K562 (cell line): ENCODE data around the gene PLA2G3. TPM values are rescaled to one million over a fixed set of nuclear protein-coding genes. Genes with fewer than 3 reads are reported as not detected.

Experiments used
- CBFB ChIP-seq: sonication (generic); formaldehyde crosslinking; IDR thresholded peaks from 2 replicates; pipeline ENCODE4 v1.4.0; 2020; ENCODE audit warnings: mild to moderate bottlenecking, missing genetic modification reagents
- CSDE1 ChIP-seq, 2 experiments: fragments of 450-650 bp; IDR thresholded peaks; 2 replicates each; pipeline ENCODE4 v1.6.1; 2016; ENCODE audit warnings: mild to moderate bottlenecking in 1 of 2
- EHMT2 ChIP-seq: fragments of 450-650 bp; IDR thresholded peaks from 2 replicates; pipeline ENCODE4 v1.6.1; 2018; ENCODE audit warnings: antibody characterized with exemption
- FOXM1 ChIP-seq, 2 experiments: fragments of 450-650 bp in 1 of 2; sonication (generic) in 1 of 2; formaldehyde crosslinking in 1 of 2; IDR thresholded peaks; 2 replicates each; pipeline versions ENCODE4 v1.6.1 to v1.9.0; 2017 to 2022; ENCODE audit warnings: low read depth in 2 of 2, mild to moderate bottlenecking in 2 of 2, missing genetic modification reagents in 1 of 2, moderate library complexity in 1 of 2
- KAT2B ChIP-seq: IDR thresholded peaks from one replicate; pipeline ENCODE4 v1.6.1; 2012; ENCODE audit warnings: low read depth, mild to moderate bottlenecking, control low read depth, inconsistent platforms, low read length, moderate library complexity
- KLF1 ChIP-seq: fragments of 450-650 bp; IDR thresholded peaks from 2 replicates; pipeline ENCODE4 v1.6.1; 2016; ENCODE audit warnings: missing genetic modification characterization, missing compliant biosample characterization
- LEF1 ChIP-seq: fragments of 450-650 bp; IDR thresholded peaks from 2 replicates; pipeline ENCODE4 v1.6.1; 2016; ENCODE audit warnings: mild to moderate bottlenecking
- MEF2D ChIP-seq: conservative IDR thresholded peaks from 2 replicates; pipeline ENCODE4 v1.6.1; 2016; ENCODE audit warnings: low read depth, missing genetic modification characterization, missing compliant biosample characterization
- MTA3 ChIP-seq: fragments of 450-650 bp; formaldehyde crosslinking; IDR thresholded peaks from 2 replicates; pipeline ENCODE4 v1.6.1; 2017; ENCODE audit warnings: mild to moderate bottlenecking, borderline replicate concordance
- NBN ChIP-seq: fragments of 450-650 bp; IDR thresholded peaks from 2 replicates; pipeline ENCODE4 v1.6.1; 2016; ENCODE audit warnings: low read depth, mild to moderate bottlenecking
- NCOA6 ChIP-seq: fragments of 450-650 bp; IDR thresholded peaks from 2 replicates; pipeline ENCODE4 v1.6.1; 2017; ENCODE audit warnings: mild to moderate bottlenecking
- RBM17 ChIP-seq: fragments of 200-400 bp; formaldehyde crosslinking; IDR thresholded peaks from 2 replicates; pipeline ENCODE4 v1.6.1; 2017; ENCODE audit warnings: low read depth, mild to moderate bottlenecking, low read length, borderline replicate concordance
- RCOR1 ChIP-seq, 2 experiments: IDR thresholded peaks; 2 replicates each; pipeline ENCODE4 v1.6.1; 2012; ENCODE audit warnings: low read depth in 2 of 2, low read length in 2 of 2, borderline replicate concordance in 1 of 2, improper control_type of control experiment in 1 of 2
- RNF2 ChIP-seq: sonication (generic); IDR thresholded peaks from 2 replicates; pipeline ENCODE4 v1.6.1; 2016
- SMAD3 ChIP-seq: fragments of 450-650 bp; formaldehyde crosslinking; conservative IDR thresholded peaks from 2 replicates; pipeline ENCODE4 v1.4.0; 2020; ENCODE audit warnings: mild to moderate bottlenecking
- SNIP1 ChIP-seq: fragments of 450-650 bp; IDR thresholded peaks from 2 replicates; pipeline ENCODE4 v1.7.1; 2017; ENCODE audit warnings: low read depth, mild to moderate bottlenecking
- SP2 ChIP-seq: IDR thresholded peaks from 2 replicates; pipeline ENCODE4 v1.6.1; 2011; ENCODE audit warnings: mild to moderate bottlenecking, low read depth, low read length, moderate library complexity; ENCODE audit not compliant: poor library complexity, severe bottlenecking; ENCODE audit errors: extremely low read depth
- ZNF12 ChIP-seq: sonication (generic); formaldehyde crosslinking; IDR thresholded peaks from 2 replicates; pipeline ENCODE4 v1.4.0; 2020; ENCODE audit warnings: mild to moderate bottlenecking, missing genetic modification reagents
- ZNF212 ChIP-seq: fragments of 450-650 bp; formaldehyde crosslinking; IDR thresholded peaks from 2 replicates; pipeline ENCODE4 v1.4.0; 2020; ENCODE audit warnings: mild to moderate bottlenecking
- ZNF57 ChIP-seq: fragments of 450-650 bp; formaldehyde crosslinking; IDR thresholded peaks from 2 replicates; pipeline ENCODE4 v1.4.0; 2020; ENCODE audit warnings: mild to moderate bottlenecking, moderate library complexity
- ZNF766 ChIP-seq: fragments of 200-800 bp; sonication (Bioruptor generic); conservative IDR thresholded peaks from 2 replicates; pipeline ENCODE4 v1.6.1; 2016; ENCODE audit warnings: missing genetic modification characterization, missing compliant biosample characterization
- polyA plus RNA-seq, 8 experiments: library from polyadenylated mRNA; depleted of rRNA in 4 of 8; stranded (reverse) in 5 of 8; unstranded in 3 of 8; fragments of >200 nt; fragmentation: Nextera tagmentation in 2 of 8; fragmentation: Illumina TruSeq in 1 of 8; extraction: Ambion mirVana in 2 of 8; extraction: Trizol in 1 of 8; gene quantifications; 2 replicates each; pipeline versions ENCODE4 v1.2.1 to v1.2.3, GENCODE V29; 2011 to 2014; ENCODE audit warnings: inconsistent platforms in 1 of 8, missing spikeins in 1 of 8
- total RNA-seq, 7 experiments: library from RNA; depleted of rRNA in 6 of 7; stranded (reverse); fragments of >200 nt in 6 of 7; fragmentation: Illumina TruSeq in 2 of 7; extraction: Trizol in 2 of 7; gene quantifications; 2 replicates each; pipeline versions ENCODE4 v1.2.1 to v1.2.3, GENCODE V29; 2011 to 2021; ENCODE audit warnings: low replicate concordance in 1 of 7
- TF ChIP-seq, protein P1 (sequence below): IDR thresholded peaks from 2 replicates; pipeline ENCODE4 v1.6.1; 2012; ENCODE audit warnings: low read depth, low read length, improper control_type of control experiment, borderline replicate concordance
- TF ChIP-seq, protein P2 (sequence below): sonication (generic); formaldehyde crosslinking; IDR thresholded peaks from 2 replicates; pipeline ENCODE4 v1.8.0; 2022; ENCODE audit warnings: missing genetic modification reagents, mild to moderate bottlenecking, borderline replicate concordance
- TF ChIP-seq, protein P3 (sequence below), 3 experiments: fragments of 200-800 bp in 1 of 3; sonication (Bioruptor generic) in 1 of 3; sonication (generic) in 1 of 3; formaldehyde crosslinking in 1 of 3; IDR thresholded peaks; 2 replicates each; pipeline versions ENCODE4 v1.6.1 to v1.8.0; 2016 to 2022; ENCODE audit warnings: mild to moderate bottlenecking in 2 of 3, missing compliant biosample characterization in 2 of 3, missing genetic modification characterization in 2 of 3, missing genetic modification reagents in 1 of 3

The PLA2G3 gene
- total and polyA plus RNA-seq, 9 of the 15 experiments (the other 6 are each of a cell fraction or from before 2014, with no cell fraction given) = 0.18 to 1.4 (median 0.64) TPM

DNA sequence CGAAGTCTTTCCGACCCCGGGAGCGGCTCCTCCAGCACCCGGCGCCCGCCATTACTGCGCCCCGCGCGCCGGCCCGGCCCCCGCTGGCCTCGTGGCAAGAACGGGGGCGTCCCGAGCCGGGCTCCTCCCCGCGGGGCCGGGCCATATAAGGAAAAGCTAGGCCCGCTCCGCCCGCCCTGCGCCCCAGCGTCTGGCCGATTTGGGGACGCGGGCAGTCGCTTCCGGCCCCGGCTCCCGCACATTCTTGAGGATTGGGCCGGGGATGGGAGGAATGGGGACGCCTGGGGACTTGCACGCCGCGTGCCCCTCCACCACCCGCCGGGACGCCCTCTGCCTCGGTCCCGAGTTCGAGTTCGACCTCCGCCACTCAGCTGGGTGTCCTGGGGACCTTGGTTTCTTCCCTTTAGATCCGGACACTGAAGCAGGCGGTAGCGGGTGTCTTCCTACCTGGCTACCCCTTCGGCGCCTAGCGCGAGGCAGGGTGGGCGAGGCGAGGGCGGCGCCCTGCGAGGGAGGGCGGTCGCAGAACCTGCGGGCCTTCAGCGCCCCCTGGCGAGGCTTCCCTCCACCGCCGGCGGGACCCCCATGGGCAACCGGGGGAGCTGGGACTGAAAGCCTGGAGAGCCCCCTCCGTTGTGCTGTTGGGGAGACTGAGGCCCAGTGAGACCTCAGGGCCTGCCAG, 55.4 kb downstream of the PLA2G3 start (continued):
- TF ChIP-seq, protein P1, sequence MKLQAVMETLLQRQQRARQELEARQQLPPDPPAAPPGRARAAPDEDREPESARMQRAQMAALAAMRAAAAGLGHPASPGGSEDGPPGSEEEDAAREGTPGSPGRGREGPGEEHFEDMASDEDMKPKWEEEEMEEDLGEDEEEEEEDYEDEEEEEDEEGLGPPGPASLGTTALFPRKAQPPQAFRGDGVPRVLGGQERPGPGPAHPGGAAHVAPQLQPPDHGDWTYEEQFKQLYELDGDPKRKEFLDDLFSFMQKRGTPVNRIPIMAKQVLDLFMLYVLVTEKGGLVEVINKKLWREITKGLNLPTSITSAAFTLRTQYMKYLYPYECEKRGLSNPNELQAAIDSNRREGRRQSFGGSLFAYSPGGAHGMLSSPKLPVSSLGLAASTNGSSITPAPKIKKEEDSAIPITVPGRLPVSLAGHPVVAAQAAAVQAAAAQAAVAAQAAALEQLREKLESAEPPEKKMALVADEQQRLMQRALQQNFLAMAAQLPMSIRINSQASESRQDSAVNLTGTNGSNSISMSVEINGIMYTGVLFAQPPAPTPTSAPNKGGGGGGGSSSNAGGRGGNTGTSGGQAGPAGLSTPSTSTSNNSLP = no peak
- TF ChIP-seq NCOA6 (no peak), KAT2B (no peak), MTA3 (peak; percentile 56; the same call in 1 of the 2 replicates), SP2 (no peak), RNF2 (no peak), RBM17 (no peak), SMAD3 (no peak), MEF2D (no peak), KLF1 (tag) (peak; percentile 74), RCOR1 (IDR thresholded peaks at IDR 0.05; ENCODE audit: borderline replicate concordance in 1 of 2, low read depth in 2 of 2, low read length in 2 of 2) (no peak), ZNF212 (CRISPR knock-in tag) (no peak), FOXM1 (IDR thresholded peaks at IDR 0.05; ENCODE audit: low read depth) (no peak), FOXM1 (CRISPR knock-in tag; IDR thresholded peaks at IDR 0.05; ENCODE audit: low read depth) (no peak), ZNF12 (CRISPR knock-in tag) (no peak), LEF1 (no peak), CBFB (CRISPR knock-in tag) (no peak), CSDE1 (IDR thresholded peaks at IDR 0.05) (no peak), ZNF766 (CRISPR knock-in tag) (no peak), ZNF57 (no peak), SNIP1 (no peak), NBN (no peak), EHMT2 (no peak)
- TF ChIP-seq, protein P2, sequence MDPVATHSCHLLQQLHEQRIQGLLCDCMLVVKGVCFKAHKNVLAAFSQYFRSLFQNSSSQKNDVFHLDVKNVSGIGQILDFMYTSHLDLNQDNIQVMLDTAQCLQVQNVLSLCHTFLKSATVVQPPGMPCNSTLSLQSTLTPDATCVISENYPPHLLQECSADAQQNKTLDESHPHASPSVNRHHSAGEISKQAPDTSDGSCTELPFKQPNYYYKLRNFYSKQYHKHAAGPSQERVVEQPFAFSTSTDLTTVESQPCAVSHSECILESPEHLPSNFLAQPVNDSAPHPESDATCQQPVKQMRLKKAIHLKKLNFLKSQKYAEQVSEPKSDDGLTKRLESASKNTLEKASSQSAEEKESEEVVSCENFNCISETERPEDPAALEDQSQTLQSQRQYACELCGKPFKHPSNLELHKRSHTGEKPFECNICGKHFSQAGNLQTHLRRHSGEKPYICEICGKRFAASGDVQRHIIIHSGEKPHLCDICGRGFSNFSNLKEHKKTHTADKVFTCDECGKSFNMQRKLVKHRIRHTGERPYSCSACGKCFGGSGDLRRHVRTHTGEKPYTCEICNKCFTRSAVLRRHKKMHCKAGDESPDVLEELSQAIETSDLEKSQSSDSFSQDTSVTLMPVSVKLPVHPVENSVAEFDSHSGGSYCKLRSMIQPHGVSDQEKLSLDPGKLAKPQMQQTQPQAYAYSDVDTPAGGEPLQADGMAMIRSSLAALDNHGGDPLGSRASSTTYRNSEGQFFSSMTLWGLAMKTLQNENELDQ = no peak
- TF ChIP-seq, protein P3, sequence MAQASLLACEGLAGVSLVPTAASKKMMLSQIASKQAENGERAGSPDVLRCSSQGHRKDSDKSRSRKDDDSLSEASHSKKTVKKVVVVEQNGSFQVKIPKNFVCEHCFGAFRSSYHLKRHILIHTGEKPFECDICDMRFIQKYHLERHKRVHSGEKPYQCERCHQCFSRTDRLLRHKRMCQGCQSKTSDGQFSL (CRISPR knock-in tag; IDR thresholded peaks at IDR 0.05) = peak; percentile 66; the same call in 1 of the 2 replicates
- TF ChIP-seq, protein P3 (tag; IDR thresholded peaks at IDR 0.05) = no peak
